Measurements from ENCODE around the gene VPS13D.
A peak's percentile ranks its signal among the peaks of the same experiment; 100 is the strongest.
"Not testable (repeated sequence)": the region's sequence is repeated elsewhere in the genome, so short reads cannot be mapped to it uniquely, and the experiment has no call there.

Gene VPS13D

DNA sequence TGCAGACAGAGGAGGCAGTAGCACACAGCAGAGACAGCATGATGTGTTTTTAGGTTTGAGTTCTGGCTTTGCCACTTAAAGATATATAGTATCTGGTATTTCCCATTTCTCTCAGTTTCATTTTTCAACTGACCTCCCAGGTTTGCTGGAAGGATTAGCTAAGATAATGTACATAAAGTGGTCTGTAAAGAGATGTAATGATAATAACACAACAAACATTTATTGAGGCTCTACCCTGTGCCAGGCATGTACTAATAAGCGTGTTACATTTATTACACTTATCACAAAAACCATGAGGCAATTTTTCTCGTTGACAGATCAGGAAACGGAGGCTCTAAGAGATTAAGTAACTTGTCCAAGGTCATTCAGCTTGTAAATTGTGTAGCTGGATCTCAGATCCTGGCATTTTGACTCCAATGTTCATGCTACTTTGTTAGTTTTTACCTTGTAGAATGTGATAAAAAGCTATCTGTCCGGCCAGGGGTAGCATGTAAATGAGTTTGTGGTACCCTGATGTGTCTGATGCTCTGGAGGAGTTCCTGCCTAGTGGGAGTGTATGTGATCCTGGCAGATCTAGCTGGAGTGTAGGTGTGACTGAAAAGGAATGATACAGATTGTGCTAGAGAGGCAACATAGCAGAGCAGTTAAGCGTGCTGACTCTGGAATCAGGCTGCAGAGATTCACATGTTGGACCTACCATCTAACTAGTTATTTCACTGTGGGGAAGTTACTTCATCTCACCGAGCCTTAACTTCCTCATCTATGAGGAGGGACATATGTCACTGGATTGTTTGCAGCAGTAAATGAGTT is 146.6 kb downstream of the VPS13D start:
- DNase-seq, result no peak

DNA sequence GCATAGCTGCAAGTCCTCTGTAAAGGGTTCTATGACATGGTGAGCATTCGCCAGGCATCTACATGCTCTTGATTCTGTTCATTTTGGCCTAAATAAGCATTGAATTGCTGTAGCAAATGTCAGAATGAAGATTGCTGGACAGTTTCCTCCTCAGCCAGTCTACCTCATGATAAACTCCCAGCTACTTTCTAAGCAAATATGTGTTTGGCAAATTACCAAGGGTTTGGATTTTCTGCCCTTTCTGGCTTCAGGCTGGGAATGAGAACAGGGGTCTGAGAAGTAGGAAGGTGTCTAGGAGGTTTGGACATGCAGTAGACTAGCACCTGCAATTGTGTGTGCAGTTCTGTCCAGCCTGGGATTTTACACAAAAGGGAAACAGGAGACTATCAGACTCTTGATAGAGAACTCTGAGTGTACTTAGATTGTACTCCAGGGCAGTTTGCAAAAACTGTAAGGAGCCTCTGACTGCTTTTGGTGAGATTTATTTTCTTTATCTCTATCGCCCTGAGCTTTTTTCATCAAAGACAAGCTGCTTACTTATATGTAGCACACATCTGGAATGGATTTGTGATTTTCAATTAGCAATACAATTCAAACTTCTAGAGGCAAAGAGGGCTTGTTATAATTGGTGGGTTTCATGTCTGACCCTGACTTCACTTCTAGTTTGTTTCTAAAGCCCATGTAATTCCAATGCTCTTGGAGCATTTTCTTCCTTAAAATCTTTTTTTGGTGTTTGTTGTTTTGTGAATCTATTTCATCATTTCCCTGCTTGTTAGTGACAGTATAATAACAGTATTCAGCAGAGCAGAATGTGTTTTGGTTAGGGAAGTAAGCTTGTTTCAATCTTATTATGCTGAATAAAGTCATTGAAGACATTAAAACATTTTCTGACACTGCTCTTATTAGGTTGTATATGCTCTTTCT is 150.8 kb downstream of the VPS13D start:
- DNase-seq, result no peak

DNA sequence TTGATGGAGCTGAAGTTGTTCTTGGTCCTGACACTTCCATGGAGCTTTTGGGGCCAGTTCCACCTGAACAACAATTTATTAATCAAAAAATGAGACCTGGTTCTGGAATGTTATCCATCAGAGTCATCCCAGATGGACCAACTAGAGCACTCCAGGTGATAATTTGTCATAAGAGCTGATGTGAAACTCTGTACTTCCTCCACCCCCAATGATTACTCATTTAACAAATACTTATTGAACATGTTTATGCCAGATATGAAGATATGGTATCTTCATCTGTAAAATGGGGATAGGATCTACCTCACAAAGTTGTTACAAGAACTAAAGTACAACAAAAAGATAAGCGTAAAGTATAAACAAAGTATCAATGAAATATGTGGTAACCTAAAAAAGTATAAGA is 153.2 kb downstream of the VPS13D start:
- DNase-seq, result no peak

DNA sequence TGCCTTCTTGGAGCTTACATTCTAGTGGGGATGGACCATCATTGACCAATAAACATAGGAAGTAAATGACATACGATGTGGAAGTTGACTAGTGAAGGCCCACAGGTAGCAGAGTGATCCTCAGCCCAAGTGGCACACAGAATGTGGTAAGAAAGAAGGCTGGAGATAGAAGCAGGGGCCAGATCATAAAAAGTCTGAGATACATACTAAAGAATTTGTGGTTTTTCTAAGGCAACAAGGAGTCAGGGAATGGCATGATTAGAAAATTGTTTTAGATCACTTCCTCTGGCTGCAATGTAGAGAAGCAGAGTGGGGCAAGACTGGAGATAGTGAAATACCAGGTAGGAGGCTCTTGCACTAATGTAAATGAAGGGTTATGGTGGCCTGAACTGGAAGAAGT is 154.0 kb downstream of the VPS13D start:
- no peak for DNase-seq

DNA sequence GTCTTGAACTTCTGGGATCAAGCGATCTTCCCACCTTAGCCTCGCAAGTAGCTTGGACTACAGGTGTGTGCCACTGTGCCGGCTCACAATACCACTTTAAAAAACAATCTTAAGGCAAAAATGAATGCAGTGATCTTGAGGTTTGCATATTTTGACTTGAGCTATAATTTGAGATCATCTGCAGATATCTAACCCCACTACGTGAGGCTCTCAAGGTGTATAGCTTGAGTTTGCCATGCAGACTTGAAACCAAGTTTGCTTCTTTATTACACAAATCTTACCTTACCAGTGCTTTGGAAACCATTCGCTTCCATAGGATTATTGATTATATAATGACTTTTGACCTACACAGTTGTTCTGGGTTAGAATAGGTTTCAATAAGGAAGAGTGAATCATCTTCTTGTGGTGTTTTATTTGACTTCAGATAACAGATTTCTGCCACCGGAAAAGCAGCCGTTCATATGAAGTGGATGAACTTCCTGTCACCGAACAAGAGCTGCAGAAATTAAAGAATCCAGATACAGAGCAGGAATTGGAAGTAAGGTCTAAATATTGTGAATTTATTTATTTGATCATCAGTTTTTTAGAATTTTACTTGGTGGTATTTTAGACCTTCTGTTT is 155.1 kb downstream of the VPS13D start:
- peak; percentile 48 for DNase-seq

DNA sequence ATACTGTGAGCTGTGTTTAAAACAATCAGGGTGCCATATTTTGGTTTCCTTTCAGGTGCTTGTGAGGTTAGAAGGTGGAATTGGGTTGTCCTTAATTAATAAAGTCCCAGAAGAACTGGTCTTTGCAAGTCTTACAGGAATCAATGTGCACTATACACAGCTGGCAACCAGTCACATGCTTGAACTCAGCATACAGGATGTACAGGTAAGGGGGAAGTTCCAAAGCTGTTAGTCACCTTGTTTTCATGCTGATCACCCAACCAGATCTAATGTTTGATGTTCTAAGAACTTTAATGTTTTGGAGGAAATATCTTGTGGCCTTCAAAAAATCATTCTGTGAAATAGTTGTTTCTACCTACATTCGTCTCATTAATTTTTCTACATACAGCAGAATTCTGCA is 156.3 kb downstream of the VPS13D start:
- DNase-seq, result peak; percentile 70

DNA sequence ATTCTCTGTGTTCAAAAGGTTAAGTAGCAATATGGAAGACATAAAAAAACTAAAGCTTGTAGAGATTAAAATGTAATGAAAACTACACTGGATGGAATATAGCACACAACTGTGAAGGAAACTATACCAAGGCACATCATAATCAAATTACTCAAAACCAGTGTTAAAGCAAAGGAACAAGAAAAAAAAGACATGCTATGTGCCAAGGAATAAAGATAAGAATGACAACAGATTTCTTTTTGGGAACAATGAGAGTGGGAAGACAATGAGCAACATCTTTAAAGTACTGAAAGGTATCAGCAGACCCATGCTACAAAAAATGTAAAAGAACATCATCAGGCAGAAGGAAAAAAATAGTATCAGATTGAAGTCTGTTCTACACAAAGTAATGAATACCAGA is 157.8 kb downstream of the VPS13D start:
- no peak for DNase-seq

DNA sequence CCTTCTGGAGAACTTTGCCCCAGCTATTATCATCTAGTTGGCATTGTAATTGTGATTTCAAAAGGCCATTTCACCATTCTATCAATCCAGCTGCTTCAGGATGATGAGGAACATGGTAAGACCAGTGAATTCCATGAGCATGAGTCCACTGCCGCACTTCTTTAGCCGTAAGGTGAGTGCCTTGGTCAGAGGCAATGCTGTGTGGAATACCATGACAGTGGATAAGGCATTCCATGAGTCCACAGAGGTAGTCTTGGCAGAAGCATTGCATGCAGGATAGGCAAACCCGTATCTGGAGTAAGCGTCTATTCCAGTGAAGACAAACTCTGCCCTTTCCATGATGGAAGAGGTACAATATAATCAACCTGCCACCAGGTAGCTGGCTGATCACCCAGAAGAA is 160.5 kb downstream of the VPS13D start:
- not testable (repeated sequence) for DNase-seq

DNA sequence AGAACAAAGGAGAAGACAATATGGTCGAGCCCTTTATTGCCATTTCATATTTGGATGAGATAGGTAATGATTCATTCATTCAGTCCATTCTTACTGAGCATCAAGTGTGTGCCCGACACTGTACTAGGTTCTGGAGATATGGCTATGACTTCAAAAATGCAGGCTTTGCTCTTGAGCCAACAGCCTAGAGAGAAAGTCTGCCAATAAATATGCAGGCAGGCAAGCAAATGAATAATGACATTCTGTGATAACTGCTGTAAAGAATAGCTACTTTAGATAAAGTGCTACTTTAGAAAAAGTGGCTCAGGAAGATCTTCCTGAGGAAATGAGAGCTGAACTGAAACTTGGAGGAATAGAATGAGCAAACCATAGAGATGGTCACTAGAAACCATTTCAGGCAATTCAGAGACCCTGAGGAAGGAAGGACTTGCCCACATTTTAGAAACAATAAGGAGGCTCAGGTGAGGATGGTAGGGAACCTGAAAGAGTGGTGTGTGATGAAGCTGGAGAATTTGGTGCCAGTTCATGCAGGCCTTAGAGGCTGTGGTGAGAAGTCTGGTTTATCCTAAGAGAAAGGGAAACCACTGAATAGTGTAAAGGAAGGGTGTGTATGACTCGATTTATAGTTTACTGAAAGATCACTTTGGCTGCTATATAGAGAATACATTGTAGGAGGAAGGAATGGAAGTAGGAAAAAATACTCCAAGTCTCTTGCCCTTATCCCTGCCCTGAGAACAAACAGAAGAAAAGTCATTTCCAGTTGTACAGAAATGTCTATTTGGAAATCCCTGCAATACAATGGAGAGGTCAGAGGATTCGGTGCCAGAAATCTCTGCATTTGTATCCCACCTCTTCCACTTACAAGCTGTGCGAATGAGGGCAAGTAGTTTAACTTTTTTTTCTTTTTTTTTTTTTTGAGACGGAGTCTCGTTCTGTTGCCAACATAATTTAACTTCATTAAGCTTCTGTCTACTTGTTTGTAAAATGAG is 167.9 kb downstream of the VPS13D start:
- no peak for DNase-seq

DNA sequence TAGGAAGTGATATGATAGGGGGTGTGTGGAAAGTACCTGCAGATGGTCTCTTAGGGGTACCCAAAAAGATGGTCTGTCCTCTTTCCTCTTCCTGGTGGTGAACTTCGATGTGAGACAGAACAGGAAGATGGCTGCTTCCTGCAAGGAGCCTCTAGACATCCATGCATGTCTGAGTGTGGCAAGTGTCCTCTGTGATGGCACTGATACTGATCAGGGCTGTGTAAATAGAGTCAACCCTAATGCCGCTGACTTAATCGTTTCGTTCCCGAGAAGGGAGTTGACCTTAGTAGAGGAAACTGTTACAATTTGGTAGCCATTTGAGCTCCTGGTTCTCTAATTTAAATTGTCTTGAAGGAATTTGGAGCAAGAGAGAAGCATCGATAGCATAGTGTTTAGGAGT is 168.6 kb downstream of the VPS13D start:
- DNase-seq, result no peak

DNA sequence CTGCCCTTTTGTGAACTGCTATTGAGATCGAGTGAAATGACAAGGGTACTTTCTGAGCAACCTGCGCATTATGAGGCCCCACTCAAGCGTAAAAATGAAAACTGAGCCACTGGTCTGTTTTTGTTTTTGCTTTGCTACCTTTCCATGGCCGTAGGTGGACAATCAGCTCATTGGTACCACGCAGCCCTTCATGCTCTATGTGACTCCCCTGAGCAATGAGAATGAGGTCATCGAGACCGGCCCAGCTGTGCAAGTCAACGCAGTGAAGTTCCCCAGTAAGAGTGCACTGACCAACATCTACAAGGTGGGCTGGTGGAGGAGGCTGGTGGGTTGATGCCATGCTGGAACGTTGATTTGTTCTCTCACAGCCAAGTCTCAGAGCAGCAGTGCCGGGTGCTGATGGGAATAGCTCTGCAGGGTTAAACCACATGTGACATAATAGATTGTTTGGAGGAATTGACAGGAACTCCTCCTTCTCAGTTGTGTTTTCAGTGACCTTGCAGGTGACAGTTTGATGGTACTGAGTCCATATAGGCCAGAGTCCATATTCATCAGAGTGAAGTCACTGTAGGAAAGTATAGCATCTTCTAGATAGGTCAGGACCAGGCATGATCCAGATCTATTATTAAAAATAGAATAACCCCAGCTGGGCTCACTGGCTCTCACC is 170.3 kb downstream of the VPS13D start:
- DNase-seq, result no peak

DNA sequence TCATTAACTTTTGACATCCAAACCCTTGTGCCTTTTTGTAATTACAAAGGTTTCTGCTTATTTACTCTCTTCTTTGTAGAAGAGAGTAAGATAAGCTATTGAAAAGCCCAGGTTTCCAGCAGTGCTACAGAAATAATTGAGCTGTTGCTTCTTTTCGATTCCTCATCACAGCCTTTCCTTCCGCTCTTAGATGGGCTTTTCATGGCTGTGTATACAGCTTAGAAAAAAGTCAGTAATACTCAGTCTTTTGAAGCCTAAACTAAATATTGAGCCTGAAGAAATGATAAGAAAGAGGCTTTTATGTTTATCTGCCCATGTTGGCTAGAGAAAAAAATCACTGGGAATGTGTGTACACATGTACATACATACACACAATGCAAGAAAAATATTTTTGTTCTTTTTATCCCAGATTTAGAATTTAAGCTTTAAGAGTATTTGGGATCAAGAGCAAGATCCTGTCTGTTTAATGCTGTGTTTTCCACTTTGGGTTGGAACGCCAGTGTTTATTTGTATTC is 172.4 kb downstream of the VPS13D start:
- DNase-seq, result no peak

DNA sequence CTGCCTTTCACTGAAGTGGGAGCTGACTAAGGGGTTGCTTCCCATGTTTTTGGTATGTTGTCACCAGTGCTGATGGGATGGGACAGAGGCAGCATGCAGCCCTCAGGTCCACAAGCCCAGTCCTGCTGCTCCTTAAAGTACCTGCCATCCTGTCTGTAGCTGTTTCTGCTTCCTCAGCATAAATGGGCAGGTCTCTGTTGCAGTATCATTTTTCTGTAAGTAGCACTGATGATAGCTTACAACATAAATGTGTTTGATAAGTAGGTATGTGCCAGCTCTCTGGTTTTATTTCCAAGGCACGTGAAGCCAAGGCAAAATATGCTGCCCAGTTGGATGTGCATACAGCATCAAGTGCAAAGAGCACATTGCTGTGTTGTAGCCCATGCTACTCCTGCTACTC is 173.0 kb downstream of the VPS13D start:
- DNase-seq, result no peak

DNA sequence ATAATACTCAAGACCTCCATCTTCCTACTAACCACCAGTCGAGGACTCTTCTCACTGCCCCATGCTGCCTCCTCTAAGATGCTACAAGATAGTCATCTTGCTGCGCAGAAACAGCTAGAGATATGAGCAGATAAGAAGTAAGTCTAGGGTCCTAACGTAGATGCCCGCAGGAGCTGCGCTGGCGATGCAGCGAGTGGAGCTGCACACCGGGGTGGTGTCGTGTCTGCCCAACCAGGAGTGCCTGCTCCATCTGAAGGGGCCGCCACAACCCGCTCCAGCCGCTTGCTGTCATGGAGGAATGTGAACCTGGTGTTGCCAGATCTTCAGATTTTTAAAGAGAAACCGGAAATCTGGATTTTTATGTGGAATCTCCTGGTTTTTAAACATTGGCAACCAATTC is 175.1 kb downstream of the VPS13D start:
- DNase-seq, result no peak

DNA sequence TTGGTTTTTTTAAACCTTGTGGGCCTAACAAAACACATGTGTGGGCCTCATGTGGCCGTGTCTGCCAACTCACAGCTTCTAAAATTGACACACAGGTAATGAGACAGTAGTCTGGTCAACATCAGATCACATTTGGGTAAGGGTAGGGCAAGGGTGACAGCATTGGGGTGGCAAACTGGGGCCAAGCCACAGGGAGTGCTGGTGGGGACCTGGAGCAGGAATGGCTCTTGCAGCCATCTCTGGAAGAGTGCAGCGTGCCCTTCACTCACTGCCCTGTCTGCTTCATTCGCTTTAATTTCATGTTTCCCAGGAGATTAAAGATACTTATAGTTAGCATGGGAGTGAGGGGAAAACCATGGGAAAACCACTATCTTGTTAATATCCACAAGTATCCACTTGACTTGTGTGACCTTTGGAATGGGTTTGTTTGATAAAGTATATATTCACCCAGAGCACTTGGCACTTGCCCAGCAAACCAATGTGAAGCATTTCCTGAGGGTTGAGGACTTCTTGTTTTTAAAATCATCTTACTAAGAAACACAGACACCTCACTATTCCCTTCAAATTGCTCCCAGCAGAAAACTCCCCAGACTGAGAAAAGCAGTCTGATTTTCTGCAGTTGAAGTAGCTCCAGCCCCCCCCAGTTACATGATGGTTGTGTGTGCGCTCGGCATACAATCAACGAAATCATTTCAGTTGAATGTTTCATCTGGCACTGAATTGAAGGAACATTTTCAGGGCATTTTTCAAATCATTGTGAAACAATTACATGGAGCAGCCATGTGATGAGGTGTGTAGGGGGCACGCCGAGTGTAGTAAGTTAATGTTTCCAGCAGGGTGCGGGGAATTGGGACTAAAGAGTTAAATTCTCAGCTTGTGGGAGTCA is 175.7 kb downstream of the VPS13D start:
- no peak for DNase-seq

DNA sequence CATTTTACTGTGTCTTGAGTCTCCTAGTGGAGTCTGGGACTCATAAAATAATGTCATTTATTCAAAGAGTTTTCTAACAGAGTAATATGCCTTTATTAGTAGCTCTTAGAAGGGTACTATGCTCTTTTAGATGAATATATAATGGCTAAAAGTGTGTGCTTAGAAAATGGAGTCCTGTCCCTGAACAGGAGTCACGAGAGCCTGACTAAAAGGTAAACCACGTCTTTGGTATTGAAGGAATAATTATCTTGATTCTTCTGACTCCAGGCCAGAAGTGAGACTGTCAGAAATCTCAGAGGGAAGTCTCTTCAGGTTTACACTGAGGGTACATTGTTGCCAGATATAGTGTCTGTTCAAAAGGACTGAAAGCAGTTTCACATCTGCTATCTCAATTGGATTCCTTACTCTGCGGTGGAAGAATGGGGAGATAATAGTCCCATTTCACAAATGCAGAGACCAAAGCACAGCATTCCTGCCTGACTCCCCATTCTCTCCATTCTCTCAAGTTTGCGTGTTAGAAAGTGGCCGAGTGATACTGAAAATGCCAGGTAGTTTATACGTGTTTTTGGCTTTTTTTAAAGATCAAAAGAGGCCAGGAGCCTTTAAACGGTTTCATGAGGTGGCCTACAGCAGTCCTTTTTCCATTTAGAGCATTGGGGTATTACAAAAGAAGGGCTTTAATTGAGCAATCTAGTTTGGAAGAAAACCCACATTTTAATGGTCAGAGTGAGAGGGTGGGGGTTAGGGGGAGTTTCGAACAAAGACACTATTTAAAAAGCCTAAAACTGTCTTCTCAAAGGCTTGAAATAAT is 176.6 kb downstream of the VPS13D start:
- no peak for DNase-seq

DNA sequence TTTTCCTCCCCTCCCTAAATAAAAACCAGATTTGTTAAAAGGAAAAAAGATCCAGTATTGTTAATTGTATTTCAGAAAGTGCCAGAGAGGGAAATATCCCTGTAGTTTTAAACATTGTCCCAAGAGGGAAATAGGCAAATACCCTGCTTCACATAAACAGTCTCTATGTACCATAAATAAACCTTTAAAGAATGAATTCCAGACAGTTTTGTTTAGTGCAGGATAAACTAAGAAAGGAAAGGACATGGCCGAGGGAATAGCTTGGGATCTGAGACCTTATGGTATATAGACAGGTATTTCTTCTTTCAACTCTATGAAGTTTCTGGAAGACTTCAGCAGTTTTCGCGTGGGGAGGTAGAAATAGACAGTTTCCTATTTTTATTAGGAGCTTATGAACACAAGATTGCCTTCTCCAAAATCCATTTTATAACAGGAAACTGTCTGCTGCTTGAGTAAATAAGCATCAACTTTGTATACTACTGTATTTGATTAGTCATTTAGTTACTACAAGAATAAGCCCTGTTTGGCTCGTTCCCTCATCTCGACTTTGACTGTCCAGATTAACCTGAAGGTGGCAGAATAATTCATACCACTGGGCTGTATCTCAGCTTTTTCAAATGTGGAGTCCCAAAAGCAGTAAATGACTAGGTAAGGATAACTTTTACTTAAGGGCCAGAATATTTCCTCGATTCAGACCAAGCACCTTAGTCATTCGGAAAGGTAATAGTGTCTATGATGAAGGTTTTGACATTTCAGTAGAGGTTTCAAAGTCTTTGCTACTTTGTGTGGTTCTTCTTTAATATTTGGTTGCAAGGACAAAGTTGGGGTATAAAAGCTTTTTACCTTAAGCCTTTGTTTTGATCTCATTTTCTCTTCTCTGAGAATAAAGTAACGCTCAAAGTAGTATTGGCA is 177.5 kb downstream of the VPS13D start:
- DNase-seq, result peak; percentile 50

DNA sequence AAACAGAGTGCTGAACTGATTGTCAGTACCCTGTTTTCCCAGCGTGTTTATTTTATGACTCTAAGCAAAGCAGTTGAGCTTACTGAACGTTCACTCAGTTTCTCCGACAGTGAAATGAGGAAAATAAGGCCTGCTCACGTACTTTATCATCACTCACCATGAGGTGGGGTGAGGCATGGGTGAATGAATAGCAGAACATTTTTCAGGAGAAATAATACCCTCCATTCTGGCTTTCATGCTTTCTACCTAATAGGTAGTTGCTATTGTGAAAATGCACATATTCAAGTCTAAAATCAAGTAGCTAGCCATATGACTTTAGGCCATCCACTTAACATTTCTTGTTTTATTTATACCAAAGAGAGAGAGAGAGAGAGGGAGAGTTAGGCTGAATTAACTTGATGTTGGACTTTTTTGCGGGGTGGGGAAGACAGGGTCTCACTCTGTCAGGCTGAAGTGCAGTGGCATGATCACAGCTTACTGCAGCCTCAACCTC is 178.2 kb downstream of the VPS13D start:
- no peak for DNase-seq

Measured in CD4-positive, alpha-beta T cell treated with Interleukin-17A for 1 hour (primary cell).